GM18868 (cell line): ENCODE results near the gene TWF2.

ENCODE experiments used
- ATAC-seq: cut with Tn5 transposase; IDR thresholded peaks from one replicate; pipeline ENCODE4 v1.9.1; 2021; ENCODE audit warnings: mild to moderate bottlenecking, moderate library complexity; ENCODE audit not compliant: unreplicated experiment

The TWF2 gene

DNA sequence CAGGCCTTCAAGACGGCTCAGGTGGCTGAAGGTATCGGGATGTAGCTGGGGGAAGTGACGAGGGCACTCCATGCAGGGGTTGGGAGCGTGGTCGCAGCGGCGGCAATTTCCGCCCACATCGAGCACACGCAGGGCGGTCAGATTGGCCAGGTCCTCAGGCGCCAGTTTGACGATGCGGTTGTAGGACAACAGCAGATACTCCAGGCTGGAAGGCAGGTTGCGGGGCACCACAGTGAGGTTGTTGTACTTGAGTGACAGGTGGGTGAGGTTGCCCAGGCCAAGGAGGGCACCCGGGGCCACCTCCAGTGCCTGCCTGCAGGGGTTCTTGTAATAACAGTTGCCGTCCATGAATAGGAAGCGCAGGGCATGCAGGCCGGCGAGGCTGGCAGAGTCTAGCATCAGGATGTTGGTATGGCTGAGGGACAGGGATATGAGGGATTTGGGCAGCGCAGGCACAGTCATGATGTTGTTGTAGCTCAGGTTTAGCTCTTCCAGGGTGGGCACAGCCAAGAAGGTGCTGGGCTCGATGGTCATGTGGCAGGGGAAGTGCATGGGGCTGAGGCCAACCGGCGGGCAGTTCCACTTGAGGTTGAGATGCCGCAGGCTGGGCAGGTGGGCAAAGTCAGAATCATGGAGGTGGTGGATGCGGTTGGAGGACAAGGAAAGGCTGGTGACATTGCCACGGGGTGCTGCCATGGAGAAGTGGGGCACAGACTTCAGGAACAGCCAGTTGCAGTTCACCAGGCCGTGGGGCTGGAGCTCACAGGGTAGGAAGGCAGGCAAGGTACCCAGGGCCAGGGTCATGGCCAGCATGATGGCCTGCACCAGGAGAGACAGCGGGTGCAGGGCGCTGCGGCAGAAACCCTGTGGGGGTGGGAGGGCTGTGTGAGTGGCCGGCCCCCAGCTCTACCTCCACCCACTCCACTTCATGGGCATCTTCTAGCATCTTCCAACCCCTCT, 15.2 kb downstream of the TWF2 start:
- no peak for ATAC-seq

DNA sequence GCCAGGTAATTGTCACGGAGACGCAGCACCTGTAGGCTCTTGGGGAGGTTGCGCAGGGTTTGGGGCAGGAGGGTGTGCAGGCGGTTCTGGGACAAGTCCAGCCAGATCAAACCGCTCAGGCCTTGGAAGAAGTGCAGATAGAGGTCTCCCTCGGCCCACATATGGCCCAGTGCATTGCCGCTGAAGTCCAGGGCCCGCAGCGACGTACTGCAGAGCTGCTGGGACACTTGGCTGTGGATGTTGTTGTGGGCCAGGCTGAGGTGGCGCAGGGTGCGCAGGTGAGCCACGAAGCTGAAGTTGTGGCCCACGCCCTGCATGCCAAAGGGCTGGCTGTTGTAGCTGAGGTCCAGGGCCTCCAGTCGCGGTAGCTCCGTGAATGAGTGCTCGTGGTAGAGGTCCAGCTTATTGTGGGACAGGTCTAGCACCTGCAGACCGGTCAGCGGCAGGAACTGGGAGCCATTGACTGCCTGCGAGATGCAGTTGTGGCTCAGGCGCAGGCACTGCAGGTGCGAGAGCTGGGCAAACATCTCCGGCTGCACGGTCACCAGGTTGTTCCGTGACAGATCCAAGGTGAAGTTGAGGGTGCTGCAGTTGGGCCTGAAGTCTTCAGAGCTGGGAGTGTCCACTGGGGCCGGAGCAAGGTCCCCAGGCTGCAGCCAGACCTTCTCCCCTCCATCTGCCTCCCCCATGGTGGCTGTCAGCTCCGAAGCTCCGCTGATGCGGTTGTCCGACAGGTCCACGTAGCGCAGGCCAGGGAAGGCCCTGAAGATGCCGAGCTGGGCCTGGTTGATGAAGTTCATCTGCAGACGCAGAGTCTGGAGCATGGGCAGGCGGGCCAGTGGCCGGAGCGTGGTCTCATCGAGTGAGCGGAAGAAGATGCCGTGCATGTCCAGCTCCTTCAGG, 16.4 kb downstream of the TWF2 start:
- ATAC-seq, result no peak

DNA sequence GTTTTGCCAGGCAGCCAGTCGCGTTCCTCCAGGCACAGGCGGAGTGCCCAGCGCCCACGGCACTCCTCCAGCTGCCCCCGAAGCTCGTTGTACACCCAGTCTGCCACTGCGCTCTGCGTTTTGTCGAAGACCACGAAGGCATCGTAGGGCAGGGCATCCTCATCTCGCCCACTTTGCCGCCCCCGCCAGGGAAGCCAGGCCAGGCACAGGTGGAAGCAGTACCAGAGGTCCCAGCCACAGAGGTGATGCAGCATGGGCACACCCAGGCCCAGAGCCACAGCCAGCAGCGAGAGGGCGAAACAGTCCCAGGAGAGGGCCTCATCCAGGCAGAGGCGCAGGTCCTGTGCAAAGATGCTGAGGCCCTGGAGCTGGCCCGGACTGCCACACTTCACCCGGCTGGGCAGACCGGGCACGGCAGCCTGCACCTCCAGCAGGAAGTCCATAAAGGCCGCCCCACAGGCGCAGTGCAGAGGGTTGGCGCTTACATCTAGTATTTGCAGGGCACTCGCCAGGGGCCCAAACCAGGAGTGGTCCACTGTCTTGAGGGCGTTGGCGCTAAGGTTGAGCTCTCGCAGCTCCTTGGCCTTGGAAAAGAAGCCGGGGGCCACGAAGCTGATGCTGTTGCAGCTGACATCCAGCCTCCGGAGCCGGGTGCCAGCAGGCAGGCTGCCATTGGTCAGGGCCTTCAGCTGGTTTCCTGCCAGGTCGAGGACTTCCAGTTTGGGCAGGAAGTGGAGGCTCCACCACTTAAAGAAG, 17.2 kb downstream of the TWF2 start:
- ATAC-seq, result no peak

DNA sequence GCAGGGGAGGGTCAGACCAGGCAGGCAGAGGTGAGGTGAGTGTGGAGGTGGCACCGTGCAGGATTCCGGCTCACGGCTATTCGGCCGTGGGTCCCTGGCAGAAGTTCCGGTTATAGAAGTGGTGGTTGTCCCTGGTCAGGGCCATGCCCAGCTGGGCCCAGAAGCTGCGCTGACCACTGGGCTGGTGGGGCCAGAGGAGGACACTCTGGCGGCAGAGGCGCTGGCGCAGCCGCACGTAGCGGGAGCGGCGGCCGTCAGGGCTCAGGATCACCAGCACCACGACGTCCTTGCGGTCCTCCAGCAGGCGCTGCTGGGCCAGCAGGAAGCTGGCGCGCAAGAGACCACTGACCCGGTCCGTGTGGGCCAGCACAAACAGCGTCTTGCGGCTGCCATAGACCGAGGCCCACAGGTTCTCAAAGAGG, 17.8 kb downstream of the TWF2 start:
- no peak for ATAC-seq

DNA sequence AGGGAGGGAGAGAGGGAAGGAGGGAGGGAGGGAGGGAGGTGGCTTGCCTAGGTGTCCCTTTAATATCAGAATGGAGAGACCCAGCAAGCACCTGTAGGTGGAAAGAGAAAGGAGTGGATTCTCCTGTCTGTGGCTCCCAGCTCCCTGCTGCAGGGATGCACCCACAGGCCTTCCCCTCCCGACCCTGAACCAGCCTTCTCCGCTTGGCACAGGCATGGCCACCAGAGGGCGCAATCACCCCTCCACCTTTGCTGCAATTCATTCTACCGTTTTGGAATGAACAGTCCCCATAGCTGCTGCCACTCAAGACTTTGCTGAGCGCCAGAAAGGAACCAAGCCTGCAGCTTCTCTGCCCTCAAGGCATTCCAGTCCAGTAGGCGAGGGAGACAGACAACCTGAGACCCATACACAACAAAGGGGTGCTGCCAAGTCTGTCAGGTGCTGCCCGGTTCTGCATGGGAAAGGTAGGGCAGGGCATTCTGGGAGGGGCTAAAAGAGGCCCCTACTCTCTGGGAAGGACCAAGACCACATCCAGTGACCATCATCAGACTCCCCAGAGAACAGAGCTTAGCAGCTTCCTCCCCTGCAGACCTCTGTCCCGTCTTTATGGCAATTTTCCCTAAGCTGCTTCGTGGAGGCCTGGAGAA, 18.5 kb downstream of the TWF2 start:
- ATAC-seq, result peak; percentile 62

DNA sequence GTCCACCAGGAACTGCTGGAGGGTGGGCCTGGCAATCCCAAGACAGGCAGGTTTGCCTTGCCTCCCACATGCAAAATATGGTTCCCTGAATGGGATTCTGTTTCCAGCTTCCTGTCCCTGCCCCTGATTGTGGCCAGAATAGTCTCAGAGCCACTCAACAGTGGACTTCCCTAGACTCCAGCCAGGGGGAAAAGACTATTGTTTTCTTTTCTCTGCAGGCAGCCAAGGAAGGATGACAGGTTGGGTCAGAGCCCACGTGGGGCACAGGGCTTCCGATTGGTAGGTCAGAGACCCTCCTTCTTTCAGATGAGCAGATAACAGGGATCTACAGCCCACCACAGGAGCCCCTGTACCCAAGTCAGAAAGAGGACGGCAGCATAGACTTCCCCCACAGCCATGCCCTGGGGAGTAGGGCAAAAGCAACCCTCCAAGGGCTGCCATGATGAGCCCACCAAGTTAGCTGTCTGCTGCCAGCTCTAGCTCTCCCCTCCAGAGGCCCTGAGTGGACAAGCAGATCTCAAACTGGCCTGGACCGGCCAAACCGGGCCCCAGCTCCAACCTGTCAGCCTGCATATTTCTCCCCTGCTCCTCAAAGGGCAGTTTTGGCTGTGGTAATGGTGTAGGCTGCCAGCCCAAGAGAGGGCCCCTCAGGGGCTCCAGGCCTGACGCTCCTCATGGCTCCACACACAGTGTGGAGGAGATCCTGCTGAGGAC, 19.9 kb downstream of the TWF2 start:
- no peak for ATAC-seq

DNA sequence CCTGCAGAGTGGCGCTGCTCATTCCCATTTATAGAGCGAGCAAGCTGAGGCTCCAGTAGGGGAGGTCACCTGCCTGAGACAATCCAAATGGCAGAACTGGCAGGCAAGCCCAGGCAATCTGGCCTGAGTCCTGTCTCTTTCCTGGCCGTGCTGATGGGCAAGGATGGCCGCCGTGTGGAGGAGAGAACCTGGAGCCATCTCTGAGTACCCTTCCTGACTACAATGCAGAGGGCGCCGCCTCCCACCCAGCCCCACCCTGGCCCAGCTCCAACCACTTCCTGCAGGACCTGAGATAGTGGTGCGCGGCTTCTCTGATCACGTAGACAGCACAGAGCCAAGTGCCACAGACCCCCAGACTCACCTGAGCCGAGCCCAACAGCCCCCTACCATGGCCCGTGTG, 20.5 kb downstream of the TWF2 start:
- ATAC-seq, result no peak

DNA sequence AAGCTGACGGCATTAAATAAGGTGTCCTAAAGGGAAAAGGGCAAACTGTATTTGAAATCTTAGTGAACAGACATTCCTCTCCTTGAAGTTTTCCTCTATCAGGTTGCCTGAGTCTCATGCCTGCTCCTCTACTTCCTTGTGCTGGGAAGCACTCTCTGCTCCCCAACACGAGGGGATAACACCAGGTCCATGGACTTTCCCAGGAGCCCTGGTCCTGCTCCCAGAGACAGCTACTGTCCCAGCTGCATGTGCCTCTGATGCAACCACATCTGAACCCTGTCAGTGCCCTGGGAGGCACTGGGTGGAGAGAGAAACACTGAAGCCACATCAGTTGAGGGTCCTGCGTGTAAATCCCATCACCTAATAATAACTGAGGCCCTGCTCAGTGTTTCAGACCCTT, 20.9 kb downstream of the TWF2 start:
- no peak for ATAC-seq

DNA sequence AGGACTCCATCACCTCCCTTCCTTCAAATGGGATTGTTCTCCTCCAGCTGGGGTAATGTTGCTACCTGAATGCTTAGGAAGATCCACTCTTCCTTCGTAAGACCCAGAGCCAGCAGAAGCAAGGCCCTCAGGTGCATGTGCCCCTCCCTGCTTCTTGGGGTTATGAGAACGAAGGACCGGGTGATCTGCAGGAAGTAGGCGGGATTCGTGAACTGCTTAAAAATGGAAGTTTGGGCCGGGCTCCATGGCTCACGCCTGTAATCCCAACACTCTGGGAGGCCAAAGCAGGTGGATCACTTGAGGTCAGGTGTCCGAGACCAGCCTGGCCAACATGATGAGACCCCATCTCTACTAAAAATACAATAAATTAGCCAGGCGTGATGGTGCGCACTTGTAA, 21.6 kb downstream of the TWF2 start:
- ATAC-seq, result no peak

DNA sequence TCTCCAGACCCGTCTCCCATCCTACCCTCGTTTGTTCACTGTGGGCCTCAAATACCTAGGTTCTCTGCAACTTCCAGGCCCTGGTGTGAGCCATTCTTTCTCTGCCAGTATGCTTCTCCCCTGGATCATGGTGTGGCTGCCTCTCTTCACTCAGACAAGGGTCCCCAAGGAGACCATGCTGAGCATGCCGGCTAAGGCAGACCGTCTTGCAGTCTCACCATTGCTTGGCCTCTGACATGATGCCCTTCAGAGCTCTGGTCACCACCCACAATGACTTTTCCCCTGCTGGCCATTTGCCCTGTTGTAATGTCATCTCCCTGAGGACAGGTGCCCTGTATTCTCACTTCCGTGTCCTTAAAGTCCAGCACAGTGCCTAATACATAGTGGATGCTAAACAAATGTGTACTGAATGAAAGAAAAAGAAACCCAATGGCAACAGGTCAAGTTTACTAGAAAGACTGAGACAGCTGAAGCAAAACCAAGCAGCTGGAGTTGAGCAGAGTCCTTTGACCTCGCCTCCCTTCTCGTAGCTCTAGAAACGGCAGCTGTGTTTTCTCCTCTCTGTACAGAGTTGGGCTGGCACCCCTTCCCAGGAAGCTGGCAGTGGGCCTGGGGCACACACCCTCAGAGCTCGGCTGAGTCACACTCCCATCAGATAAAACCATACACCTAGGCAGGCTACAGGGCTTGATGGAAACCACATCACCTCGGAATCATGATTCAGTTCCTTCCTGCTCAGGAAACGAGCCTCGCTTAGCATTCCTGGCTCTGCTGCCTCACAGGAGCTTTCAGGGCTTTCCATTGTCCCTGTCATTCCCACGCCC, 22.2 kb downstream of the TWF2 start:
- no peak for ATAC-seq

DNA sequence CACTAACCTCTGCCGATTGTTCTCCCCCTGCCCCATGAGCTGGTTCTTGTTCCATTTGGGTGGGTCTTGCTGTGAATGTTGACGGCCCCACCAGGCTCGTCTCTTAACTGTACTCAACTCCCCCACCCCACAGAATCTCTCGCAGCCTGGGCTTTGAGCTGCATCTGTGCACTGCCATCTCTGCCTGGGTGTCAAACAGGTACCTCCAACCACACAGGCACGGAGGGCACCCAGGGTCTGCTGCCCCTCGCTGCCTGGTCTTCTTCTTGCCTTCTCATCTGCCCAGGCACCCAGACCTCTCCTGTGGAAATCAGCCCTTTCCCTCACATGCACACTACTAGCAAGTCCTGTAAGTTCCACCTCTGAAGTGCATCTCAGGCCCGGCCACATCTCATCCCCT, 23.6 kb downstream of the TWF2 start:
- ATAC-seq, result no peak

DNA sequence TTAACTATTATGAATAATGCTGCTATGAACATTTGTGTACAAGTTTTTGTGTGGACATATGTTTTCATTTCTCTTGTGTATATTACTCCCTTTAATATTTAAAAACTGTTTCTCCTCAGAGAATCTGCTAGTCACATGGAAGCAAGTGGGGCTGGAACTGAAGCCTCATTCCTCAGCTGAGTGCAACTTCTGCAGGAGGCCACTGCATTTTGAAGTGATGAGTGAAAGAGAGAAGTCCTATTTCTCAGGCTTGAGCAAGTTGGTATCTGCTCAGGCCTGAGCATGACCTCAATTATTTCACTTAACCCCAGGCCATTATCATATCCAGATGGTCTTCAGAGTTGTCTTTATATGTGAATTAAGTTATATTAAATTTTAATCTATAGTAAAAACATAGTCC, 25.1 kb downstream of the TWF2 start:
- no peak for ATAC-seq

DNA sequence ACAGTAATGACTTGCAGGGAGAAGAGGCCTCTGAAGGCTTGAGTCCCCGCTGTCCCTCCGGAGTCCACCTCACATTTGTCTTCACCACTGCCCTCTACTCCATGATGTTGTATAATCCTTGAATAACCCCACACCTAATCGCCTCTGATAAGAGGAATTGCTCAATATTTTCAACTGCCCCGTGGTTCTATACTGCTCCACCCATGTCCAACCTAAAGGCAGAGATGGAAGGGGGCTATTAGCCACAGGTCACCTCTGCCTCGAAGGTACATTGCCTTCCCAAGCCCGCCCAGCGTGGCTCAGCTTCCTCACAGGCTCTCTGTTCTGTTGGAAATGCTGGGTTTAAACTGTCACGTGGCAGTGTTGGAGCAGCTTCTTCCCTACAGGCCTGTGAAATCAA, 26.0 kb downstream of the TWF2 start:
- no peak for ATAC-seq

DNA sequence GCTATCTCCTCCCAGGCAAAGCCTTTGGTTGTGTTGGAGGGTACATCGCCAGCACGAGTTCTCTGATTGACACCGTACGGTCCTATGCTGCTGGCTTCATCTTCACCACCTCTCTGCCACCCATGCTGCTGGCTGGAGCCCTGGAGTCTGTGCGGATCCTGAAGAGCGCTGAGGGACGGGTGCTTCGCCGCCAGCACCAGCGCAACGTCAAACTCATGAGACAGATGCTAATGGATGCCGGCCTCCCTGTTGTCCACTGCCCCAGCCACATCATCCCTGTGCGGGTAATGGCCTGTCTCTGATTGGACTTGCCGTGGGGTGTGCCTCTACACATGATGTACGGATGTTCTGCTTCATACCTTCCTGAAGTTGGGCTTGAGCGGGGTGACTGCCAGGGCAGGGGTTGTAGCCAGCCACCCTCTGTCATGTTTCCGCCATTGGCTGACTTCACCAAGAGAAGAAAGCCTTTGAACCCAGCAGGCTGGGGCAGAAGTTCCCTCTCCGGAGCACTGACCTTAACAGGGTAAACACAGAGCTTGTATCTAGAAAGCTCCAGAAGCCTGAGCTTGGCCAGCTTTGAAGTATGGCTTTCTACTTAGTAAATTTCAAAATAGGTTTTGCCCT, 27.6 kb downstream of the TWF2 start:
- ATAC-seq, result no peak

DNA sequence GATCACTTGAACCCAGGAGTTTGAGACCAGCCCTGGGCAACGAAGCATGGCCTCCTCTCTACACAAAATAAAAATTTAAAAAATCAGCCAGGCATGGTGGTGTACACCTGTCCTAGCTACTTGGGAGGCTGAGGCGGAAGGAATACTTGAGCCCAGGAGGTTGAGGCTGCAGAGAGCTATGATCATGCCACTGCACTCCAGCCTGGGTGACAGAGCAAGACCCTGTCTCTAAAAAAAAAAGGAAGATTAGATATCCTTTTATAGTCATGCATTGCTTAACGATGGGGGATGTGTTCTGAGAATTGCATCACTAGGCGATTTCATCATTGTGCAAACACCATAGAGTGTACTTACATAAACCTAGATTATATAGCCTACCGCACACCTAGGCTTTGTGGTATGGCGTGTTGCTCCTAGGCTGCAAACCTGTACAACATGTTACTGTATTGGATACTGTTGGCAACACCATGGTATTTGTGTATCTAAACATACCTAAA, 28.4 kb downstream of the TWF2 start:
- no peak for ATAC-seq

DNA sequence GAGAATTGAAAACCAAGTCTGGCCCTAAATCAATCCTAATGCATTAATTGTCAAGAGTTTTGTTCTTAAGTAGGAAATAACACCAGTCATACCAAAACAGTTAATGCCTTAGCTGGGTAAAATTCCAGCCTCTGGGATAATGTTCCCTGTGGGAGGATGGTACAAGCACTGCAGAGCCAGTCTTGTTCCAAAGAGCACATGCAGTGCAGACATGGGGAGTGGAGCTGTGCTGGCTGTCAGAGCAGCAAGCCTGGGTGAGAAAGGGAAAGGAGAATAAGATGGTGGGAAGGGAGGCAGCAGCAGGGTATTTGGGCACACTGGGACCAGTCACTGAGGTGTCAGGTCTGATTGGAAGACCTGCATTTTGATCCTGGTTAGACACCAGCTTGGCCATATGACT, 28.9 kb downstream of the TWF2 start:
- no peak for ATAC-seq

DNA sequence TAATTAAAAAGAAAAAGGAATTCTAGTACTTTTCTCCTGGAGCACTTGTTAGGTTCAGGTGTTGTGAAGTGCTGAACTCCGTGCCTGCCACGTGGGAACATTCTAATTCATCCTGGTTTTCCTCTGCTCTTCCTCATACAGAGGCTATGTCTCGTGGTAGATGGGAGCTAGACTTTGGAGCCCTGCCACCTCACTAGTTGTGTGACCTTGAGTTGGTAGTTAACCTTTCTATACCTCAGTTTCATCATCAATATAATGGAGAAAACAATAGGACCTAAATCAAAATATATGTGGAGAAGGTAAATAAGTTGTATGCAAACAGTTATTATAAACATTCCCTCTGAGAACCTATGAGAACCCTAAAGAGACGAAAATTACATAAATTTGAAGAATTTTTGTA, 30.4 kb downstream of the TWF2 start:
- ATAC-seq, result no peak

DNA sequence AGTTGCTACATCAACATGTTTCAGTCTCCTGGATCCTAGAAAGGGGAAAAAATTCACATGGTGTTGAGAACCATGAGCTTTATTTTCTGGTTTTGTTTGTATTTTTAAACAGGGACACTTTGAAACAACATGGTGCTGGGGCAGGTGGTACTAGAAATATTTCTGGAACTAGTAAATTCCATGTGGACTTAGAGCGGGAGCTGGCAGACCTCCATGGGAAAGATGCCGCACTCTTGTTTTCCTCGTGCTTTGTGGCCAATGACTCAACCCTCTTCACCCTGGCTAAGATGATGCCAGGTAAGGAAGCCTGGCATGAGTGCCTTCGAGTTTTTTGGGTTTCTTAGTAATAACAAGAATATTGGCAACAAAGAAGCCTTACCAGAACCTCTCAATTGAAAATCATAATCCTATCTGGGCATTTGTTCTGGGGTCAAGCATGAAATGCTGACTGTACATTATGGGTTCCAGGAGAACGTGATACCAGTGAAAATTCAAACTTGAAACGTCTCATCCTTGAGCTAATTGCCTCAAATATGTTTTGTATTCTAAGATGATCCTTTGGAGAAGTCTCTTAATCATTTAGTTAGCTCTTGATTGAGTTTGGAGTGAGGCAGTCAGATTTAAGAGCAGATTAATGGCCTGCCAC, 33.1 kb downstream of the TWF2 start:
- no peak for ATAC-seq
